ENCODE measurements around the gene C10orf105. TPM values are rescaled to one million over a fixed set of nuclear protein-coding genes. Genes with fewer than 3 reads are reported as not detected.

The C10orf105 gene
- total RNA-seq, 1 donor from 2014 or later: not detected

DNA sequence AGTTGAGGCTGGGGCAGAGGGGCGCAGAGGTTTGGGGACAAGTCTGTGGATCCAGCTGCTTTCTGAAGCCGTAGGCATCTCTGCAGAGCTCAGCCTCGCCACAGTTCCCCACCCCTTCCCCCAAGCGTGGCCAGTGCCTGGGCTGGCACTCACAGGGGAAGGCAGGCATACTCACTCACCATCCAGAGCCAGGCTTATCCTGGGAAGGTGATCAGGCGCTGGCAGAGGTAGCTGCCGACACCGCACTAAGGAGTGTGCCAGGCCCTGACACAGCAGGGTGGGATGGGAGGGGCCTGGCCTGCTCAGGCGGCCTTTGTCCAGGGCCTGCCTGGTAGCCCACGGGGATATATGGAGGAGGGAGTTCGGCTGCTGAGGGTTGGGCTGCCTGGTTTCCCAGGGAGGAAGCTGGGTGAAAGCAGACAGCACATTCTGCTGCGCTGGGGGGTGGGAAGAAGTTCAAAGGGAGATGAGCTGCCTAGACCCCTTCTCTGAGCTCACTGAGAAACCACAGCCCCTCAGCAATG lies 37.9 kb upstream of the C10orf105 start:
- TF ChIP-seq, protein P1, sequence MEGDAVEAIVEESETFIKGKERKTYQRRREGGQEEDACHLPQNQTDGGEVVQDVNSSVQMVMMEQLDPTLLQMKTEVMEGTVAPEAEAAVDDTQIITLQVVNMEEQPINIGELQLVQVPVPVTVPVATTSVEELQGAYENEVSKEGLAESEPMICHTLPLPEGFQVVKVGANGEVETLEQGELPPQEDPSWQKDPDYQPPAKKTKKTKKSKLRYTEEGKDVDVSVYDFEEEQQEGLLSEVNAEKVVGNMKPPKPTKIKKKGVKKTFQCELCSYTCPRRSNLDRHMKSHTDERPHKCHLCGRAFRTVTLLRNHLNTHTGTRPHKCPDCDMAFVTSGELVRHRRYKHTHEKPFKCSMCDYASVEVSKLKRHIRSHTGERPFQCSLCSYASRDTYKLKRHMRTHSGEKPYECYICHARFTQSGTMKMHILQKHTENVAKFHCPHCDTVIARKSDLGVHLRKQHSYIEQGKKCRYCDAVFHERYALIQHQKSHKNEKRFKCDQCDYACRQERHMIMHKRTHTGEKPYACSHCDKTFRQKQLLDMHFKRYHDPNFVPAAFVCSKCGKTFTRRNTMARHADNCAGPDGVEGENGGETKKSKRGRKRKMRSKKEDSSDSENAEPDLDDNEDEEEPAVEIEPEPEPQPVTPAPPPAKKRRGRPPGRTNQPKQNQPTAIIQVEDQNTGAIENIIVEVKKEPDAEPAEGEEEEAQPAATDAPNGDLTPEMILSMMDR (IDR thresholded peaks at IDR 0.05): no peak
- DNase-seq (ENCODE audit: low spot score): no peak
- no peak overlapping the region for H3K27ac Mint-ChIP-seq (ENCODE audit: unreplicated experiment)
- no peak overlapping the region for H3K4me3 Mint-ChIP-seq (ENCODE audit: unreplicated experiment)
- no peaks in the 10 kb centered on the region for H3K36me3 Mint-ChIP-seq (ENCODE audit: low read depth)
- H3K9me3 Mint-ChIP-seq (ENCODE audit: low read depth): no peaks in the 10 kb centered on the region
- peaks cover 24% of the 10 kb centered on the region for H3K27me3 Mint-ChIP-seq (ENCODE audit: low read depth)
- H3K4me1 Mint-ChIP-seq (ENCODE audit: low read depth): no peaks in the 10 kb centered on the region

GRCh38 chr10:71756311-71757191 lies 37.0 kb upstream of the C10orf105 start:
- H3K9me3 Mint-ChIP-seq (ENCODE audit: low read depth): no peaks in the 10 kb centered on the region
- H3K4me1 Mint-ChIP-seq (ENCODE audit: low read depth): no peaks in the 10 kb centered on the region
- no peak for DNase-seq (ENCODE audit: low spot score)
- H3K36me3 Mint-ChIP-seq (ENCODE audit: low read depth): no peaks in the 10 kb centered on the region
- H3K27me3 Mint-ChIP-seq (ENCODE audit: low read depth): peaks cover 24% of the 10 kb centered on the region
- H3K27ac Mint-ChIP-seq (ENCODE audit: unreplicated experiment): no peak overlapping the region
- H3K4me3 Mint-ChIP-seq (ENCODE audit: unreplicated experiment): no peak overlapping the region
- TF ChIP-seq, protein P1 (IDR thresholded peaks at IDR 0.05): no peak

DNA sequence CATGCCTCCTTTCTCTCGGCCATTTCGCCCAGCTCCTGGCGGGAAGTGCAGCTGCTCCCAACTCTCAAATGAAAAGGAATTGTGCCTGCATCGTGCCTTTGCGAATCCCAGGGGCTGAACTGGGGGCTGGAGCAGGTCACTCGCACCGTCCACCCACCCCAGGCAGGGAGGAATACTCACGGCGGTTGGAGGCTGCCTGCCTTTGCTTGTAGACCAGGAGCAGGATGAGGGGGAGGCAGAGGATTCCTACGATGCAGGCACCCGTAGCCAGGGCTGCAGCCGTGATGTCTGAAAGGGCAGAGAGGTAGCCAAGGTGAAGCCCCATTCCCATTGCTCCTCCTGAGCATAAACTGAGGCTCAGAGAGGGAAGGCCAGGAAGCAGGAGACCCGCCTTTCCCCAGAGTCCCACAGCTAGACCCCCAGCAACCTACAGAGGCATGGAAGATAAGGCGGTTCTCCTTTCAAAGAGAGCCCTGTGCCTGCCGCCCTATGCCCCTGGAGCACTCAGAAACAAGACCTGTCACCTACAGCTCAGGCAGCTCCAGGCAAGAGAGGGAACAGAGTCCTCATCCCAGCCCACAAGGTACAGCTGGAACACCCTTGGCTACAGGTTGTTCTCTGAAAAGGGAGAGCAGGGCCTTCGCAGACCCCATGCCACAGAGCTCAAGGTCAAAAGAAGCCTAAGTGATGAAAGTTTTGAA lies 35.8 kb upstream of the C10orf105 start:
- H3K4me1 Mint-ChIP-seq (ENCODE audit: low read depth): no peaks in the 10 kb centered on the region
- no peaks in the 10 kb centered on the region for H3K9me3 Mint-ChIP-seq (ENCODE audit: low read depth)
- H3K4me3 Mint-ChIP-seq (ENCODE audit: unreplicated experiment): no peak overlapping the region
- no peaks in the 10 kb centered on the region for H3K36me3 Mint-ChIP-seq (ENCODE audit: low read depth)
- no peak overlapping the region for H3K27ac Mint-ChIP-seq (ENCODE audit: unreplicated experiment)
- TF ChIP-seq, protein P1 (IDR thresholded peaks at IDR 0.05): no peak
- DNase-seq (ENCODE audit: low spot score): no peak
- H3K27me3 Mint-ChIP-seq (ENCODE audit: low read depth): peaks cover 24% of the 10 kb centered on the region

DNA sequence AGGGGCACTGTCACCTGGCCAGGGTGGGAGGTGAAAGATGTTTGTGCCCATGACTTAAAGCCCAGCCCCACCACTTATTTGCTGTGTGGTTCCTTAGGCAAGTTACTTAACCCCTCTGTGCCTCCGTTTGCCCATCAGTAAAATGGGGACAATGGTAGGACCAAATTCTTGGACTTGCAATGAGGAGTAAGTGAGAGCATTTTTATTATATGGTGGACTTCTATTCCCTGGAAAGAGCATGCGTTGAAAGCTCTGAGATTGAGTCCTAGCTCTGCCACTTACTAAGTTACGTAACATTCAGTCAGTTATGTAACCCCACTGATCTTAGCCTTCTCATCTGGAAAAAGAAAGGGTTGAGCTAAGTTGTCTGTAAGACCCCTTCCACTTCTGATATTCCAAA lies 35.0 kb upstream of the C10orf105 start:
- no peaks in the 10 kb centered on the region for H3K36me3 Mint-ChIP-seq (ENCODE audit: low read depth)
- H3K4me3 Mint-ChIP-seq (ENCODE audit: unreplicated experiment): no peak overlapping the region
- H3K9me3 Mint-ChIP-seq (ENCODE audit: low read depth): no peaks in the 10 kb centered on the region
- H3K4me1 Mint-ChIP-seq (ENCODE audit: low read depth): no peaks in the 10 kb centered on the region
- H3K27ac Mint-ChIP-seq (ENCODE audit: unreplicated experiment): no peak overlapping the region
- no peak for DNase-seq (ENCODE audit: low spot score)
- TF ChIP-seq, protein P1 (IDR thresholded peaks at IDR 0.05): no peak
- H3K27me3 Mint-ChIP-seq (ENCODE audit: low read depth): peaks cover 24% of the 10 kb centered on the region

GRCh38 chr10:71753960-71754505 lies 34.5 kb upstream of the C10orf105 start:
- no peak overlapping the region for H3K4me3 Mint-ChIP-seq (ENCODE audit: unreplicated experiment)
- no peak overlapping the region for H3K27ac Mint-ChIP-seq (ENCODE audit: unreplicated experiment)
- H3K9me3 Mint-ChIP-seq (ENCODE audit: low read depth): no peaks in the 10 kb centered on the region
- no peaks in the 10 kb centered on the region for H3K36me3 Mint-ChIP-seq (ENCODE audit: low read depth)
- TF ChIP-seq, protein P1 (IDR thresholded peaks at IDR 0.05): no peak
- DNase-seq (ENCODE audit: low spot score): no peak
- peaks cover 24% of the 10 kb centered on the region for H3K27me3 Mint-ChIP-seq (ENCODE audit: low read depth)
- no peaks in the 10 kb centered on the region for H3K4me1 Mint-ChIP-seq (ENCODE audit: low read depth)
